K562 (cell line): ENCODE results near the gene BASP1. TPM values are rescaled to one million over a fixed set of nuclear protein-coding genes. Genes with fewer than 3 reads are reported as not detected.

Source experiments
- HMG20A ChIP-seq: fragments of 450-650 bp; formaldehyde crosslinking; conservative IDR thresholded peaks from 2 replicates; pipeline ENCODE4 v1.4.0; 2020; ENCODE audit warnings: mild to moderate bottlenecking, mixed read lengths
- RAD21 ChIP-seq, 2 experiments: fragments of 250-450 bp in 1 of 2; fragments of 450-650 bp in 1 of 2; sonication (Bioruptor Pico) in 1 of 2; formaldehyde crosslinking in 1 of 2; IDR thresholded peaks in 1 of 2; conservative IDR thresholded peaks in 1 of 2; 2 replicates each; pipeline versions ENCODE4 v1.4.0 to v1.8.0; 2020 to 2022; ENCODE audit warnings: mild to moderate bottlenecking in 2 of 2, moderate library complexity in 1 of 2
- SP2 ChIP-seq: IDR thresholded peaks from 2 replicates; pipeline ENCODE4 v1.6.1; 2011; ENCODE audit warnings: mild to moderate bottlenecking, low read depth, low read length, moderate library complexity; ENCODE audit not compliant: poor library complexity, severe bottlenecking; ENCODE audit errors: extremely low read depth
- STAG1 ChIP-seq: sonication (generic); formaldehyde crosslinking; IDR thresholded peaks from 2 replicates; pipeline ENCODE4 v1.5.0; 2020; ENCODE audit warnings: missing genetic modification reagents, borderline replicate concordance
- TGIF2 ChIP-seq: sonication (generic); formaldehyde crosslinking; IDR thresholded peaks from 2 replicates; pipeline ENCODE4 v1.8.1; 2022; ENCODE audit warnings: mild to moderate bottlenecking, missing genetic modification reagents, moderate library complexity
- ZKSCAN3 ChIP-seq: fragments of 250-450 bp; sonication (Bioruptor Pico); IDR thresholded peaks from 2 replicates; pipeline ENCODE4 v1.4.0; 2020
- ZNF274 ChIP-seq: IDR thresholded peaks from 2 replicates; pipeline ENCODE4 v1.6.1; 2011; ENCODE audit warnings: low read depth, mild to moderate bottlenecking, low read length, moderate library complexity, borderline replicate concordance
- ZNF584 ChIP-seq: fragments of 200-800 bp; sonication (Bioruptor generic); IDR thresholded peaks from 2 replicates; pipeline ENCODE4 v1.6.1; 2016; ENCODE audit warnings: low read depth, mild to moderate bottlenecking, missing genetic modification characterization, missing compliant biosample characterization
- ZNF764 ChIP-seq: fragments of 250-450 bp; sonication (Bioruptor Pico); IDR thresholded peaks from 2 replicates; pipeline ENCODE4 v1.4.0; 2020; ENCODE audit warnings: low read depth, mild to moderate bottlenecking, moderate library complexity
- polyA plus RNA-seq, 8 experiments: library from polyadenylated mRNA; depleted of rRNA in 4 of 8; stranded (reverse) in 5 of 8; unstranded in 3 of 8; fragments of >200 nt; fragmentation: Nextera tagmentation in 2 of 8; fragmentation: Illumina TruSeq in 1 of 8; extraction: Ambion mirVana in 2 of 8; extraction: Trizol in 1 of 8; gene quantifications; 2 replicates each; pipeline versions ENCODE4 v1.2.1 to v1.2.3, GENCODE V29; 2011 to 2014; ENCODE audit warnings: inconsistent platforms in 1 of 8, missing spikeins in 1 of 8
- total RNA-seq, 7 experiments: library from RNA; depleted of rRNA in 6 of 7; stranded (reverse); fragments of >200 nt in 6 of 7; fragmentation: Illumina TruSeq in 2 of 7; extraction: Trizol in 2 of 7; gene quantifications; 2 replicates each; pipeline versions ENCODE4 v1.2.1 to v1.2.3, GENCODE V29; 2011 to 2021; ENCODE audit warnings: low replicate concordance in 1 of 7
- TF ChIP-seq, protein P1 (sequence below): sonication (generic); formaldehyde crosslinking; IDR thresholded peaks from 2 replicates; pipeline ENCODE4 v1.8.0; 2022; ENCODE audit warnings: mild to moderate bottlenecking, missing genetic modification reagents
- TF ChIP-seq, protein P2 (sequence below): fragments of 450-650 bp; formaldehyde crosslinking; IDR thresholded peaks from 2 replicates; pipeline ENCODE4 v1.4.0; 2020; ENCODE audit warnings: mild to moderate bottlenecking, moderate library complexity
- TF ChIP-seq, protein P3 (sequence below): fragments of 450-650 bp; IDR thresholded peaks from 2 replicates; pipeline ENCODE4 v1.6.1; 2016; ENCODE audit warnings: borderline replicate concordance

The BASP1 gene
- total and polyA plus RNA-seq, 9 of the 15 experiments (the other 6 are each of a cell fraction or from before 2014, with no cell fraction given), result 0.22 TPM; not detected in 8

DNA sequence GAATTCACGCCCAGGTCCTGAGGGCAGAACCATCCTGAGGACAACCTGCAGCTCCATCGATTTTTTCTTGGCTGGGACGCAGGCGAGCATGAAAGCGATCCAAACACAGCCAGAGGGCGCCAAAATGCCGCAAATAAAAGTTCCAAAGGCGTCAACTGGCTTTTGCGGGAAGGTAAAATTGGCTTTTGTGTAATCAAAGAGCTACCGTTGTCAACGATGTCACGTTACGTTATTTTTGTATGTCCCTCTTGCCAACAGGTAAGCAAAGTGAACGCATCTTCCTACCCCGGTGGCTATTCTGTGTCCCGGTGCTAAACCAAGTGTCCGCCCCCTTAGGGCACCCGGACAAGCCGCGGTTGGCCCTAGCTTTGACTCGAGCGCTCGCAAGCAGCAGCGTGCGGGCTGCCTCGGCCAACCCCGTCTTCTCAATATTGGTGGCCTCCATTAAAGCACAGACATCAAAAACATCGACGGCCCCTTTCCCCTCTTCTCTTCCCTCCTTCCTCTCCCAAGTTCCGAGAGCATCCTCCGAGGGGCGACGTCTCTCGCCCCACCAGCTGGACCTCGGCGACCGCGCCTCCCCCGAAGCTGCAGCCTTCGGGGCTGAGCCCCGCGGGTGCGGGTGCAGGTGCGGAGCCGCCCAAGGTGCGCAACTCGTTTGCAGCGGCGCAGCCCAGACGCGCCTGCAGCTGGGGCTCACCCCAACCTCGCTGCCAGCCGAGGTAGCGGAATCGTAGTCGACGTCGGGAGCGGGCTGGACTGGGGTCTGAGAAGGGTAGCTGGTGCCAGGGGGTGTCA is 1.1 kb upstream of the BASP1 start (continued):
- TF ChIP-seq, protein P1, sequence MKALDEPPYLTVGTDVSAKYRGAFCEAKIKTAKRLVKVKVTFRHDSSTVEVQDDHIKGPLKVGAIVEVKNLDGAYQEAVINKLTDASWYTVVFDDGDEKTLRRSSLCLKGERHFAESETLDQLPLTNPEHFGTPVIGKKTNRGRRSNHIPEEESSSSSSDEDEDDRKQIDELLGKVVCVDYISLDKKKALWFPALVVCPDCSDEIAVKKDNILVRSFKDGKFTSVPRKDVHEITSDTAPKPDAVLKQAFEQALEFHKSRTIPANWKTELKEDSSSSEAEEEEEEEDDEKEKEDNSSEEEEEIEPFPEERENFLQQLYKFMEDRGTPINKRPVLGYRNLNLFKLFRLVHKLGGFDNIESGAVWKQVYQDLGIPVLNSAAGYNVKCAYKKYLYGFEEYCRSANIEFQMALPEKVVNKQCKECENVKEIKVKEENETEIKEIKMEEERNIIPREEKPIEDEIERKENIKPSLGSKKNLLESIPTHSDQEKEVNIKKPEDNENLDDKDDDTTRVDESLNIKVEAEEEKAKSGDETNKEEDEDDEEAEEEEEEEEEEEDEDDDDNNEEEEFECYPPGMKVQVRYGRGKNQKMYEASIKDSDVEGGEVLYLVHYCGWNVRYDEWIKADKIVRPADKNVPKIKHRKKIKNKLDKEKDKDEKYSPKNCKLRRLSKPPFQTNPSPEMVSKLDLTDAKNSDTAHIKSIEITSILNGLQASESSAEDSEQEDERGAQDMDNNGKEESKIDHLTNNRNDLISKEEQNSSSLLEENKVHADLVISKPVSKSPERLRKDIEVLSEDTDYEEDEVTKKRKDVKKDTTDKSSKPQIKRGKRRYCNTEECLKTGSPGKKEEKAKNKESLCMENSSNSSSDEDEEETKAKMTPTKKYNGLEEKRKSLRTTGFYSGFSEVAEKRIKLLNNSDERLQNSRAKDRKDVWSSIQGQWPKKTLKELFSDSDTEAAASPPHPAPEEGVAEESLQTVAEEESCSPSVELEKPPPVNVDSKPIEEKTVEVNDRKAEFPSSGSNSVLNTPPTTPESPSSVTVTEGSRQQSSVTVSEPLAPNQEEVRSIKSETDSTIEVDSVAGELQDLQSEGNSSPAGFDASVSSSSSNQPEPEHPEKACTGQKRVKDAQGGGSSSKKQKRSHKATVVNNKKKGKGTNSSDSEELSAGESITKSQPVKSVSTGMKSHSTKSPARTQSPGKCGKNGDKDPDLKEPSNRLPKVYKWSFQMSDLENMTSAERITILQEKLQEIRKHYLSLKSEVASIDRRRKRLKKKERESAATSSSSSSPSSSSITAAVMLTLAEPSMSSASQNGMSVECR (CRISPR knock-in tag), result no peak
- TF ChIP-seq HMG20A (CRISPR knock-in tag) (no peak), ZNF584 (CRISPR knock-in tag) (no peak), ZNF764 (no peak), ZKSCAN3 (no peak), RAD21 (CRISPR knock-in tag; conservative IDR thresholded peaks at IDR 0.05 in 1 of 2, IDR thresholded peaks at IDR 0.05 in 1 of 2) (peak; percentile 80 to 87), STAG1 (CRISPR knock-in tag) (peak; percentile 53; the same call in 1 of the 2 replicates), SP2 (no peak), ZNF274 (no peak), TGIF2 (no peak)
- TF ChIP-seq, protein P2, sequence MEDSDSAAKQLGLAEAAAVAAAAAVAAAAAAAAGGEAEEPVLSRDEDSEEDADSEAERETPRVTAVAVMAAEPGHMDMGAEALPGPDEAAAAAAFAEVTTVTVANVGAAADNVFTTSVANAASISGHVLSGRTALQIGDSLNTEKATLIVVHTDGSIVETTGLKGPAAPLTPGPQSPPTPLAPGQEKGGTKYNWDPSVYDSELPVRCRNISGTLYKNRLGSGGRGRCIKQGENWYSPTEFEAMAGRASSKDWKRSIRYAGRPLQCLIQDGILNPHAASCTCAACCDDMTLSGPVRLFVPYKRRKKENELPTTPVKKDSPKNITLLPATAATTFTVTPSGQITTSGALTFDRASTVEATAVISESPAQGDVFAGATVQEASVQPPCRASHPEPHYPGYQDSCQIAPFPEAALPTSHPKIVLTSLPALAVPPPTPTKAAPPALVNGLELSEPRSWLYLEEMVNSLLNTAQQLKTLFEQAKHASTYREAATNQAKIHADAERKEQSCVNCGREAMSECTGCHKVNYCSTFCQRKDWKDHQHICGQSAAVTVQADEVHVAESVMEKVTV (CRISPR knock-in tag), result peak; percentile 82
- TF ChIP-seq, protein P3, sequence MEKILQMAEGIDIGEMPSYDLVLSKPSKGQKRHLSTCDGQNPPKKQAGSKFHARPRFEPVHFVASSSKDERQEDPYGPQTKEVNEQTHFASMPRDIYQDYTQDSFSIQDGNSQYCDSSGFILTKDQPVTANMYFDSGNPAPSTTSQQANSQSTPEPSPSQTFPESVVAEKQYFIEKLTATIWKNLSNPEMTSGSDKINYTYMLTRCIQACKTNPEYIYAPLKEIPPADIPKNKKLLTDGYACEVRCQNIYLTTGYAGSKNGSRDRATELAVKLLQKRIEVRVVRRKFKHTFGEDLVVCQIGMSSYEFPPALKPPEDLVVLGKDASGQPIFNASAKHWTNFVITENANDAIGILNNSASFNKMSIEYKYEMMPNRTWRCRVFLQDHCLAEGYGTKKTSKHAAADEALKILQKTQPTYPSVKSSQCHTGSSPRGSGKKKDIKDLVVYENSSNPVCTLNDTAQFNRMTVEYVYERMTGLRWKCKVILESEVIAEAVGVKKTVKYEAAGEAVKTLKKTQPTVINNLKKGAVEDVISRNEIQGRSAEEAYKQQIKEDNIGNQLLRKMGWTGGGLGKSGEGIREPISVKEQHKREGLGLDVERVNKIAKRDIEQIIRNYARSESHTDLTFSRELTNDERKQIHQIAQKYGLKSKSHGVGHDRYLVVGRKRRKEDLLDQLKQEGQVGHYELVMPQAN, result no peak
